GM21381 (cell line): ENCODE data around the gene FILIP1.
A peak's percentile ranks its signal among the peaks of the same experiment; 100 is the strongest.

Experiments
- ATAC-seq: cut with Tn5 transposase; IDR thresholded peaks from one replicate; pipeline ENCODE4 v1.9.1; 2021; ENCODE audit warnings: mild to moderate bottlenecking, moderate library complexity; ENCODE audit not compliant: unreplicated experiment

FILIP1 gene

GRCh38 chr6:75278474-75279077 lies 215.0 kb downstream of the FILIP1 start:
- no peak for ATAC-seq

- ATAC-seq: no peak
These were observed 218.5 kb downstream of the FILIP1 start for GRCh38 chr6:75275067-75275466.

GRCh38 chr6:75273009-75273408 lies 220.6 kb downstream of the FILIP1 start:
- no peak for ATAC-seq

- ATAC-seq: no peak
These were observed 221.3 kb downstream of the FILIP1 start for GRCh38 chr6:75272145-75272840.

- ATAC-seq: no peak
These were observed 224.6 kb downstream of the FILIP1 start for GRCh38 chr6:75268988-75269354.

- no peak for ATAC-seq
These were observed 225.2 kb downstream of the FILIP1 start for GRCh38 chr6:75268121-75268987.

- ATAC-seq: no peak
These were observed 226.1 kb downstream of the FILIP1 start for GRCh38 chr6:75267461-75267860.

- ATAC-seq: peak; percentile 77
These were observed 226.8 kb downstream of the FILIP1 start for GRCh38 chr6:75266716-75267291.

GRCh38 chr6:75263401-75263750 lies 230.2 kb downstream of the FILIP1 start:
- no peak for ATAC-seq

GRCh38 chr6:75262716-75263400 lies 230.7 kb downstream of the FILIP1 start:
- no peak for ATAC-seq

GRCh38 chr6:75261299-75261698 lies 232.3 kb downstream of the FILIP1 start:
- ATAC-seq: no peak

- no peak for ATAC-seq
These were observed 236.1 kb downstream of the FILIP1 start for GRCh38 chr6:75257343-75258087.

GRCh38 chr6:75250552-75250951 lies 243.0 kb downstream of the FILIP1 start:
- ATAC-seq: no peak

- no peak for ATAC-seq
These were observed 243.8 kb downstream of the FILIP1 start for GRCh38 chr6:75249837-75250236.

- no peak for ATAC-seq
These were observed 247.2 kb downstream of the FILIP1 start for GRCh38 chr6:75246386-75246785.

GRCh38 chr6:75244063-75244584 lies 249.5 kb downstream of the FILIP1 start:
- peak; percentile 14 for ATAC-seq

- peak; percentile 96 for ATAC-seq
These were observed 250.1 kb downstream of the FILIP1 start, which contains the start of gene COX7A2 for GRCh38 chr6:75243333-75244062. Gene COX7A2, minus strand, starts transcription at chr6:75243801. Its CDS starts 67 bp downstream, at chr6:75243734.
